ENCODE measurements around the gene SDR42E1.

The SDR42E1 gene

DNA sequence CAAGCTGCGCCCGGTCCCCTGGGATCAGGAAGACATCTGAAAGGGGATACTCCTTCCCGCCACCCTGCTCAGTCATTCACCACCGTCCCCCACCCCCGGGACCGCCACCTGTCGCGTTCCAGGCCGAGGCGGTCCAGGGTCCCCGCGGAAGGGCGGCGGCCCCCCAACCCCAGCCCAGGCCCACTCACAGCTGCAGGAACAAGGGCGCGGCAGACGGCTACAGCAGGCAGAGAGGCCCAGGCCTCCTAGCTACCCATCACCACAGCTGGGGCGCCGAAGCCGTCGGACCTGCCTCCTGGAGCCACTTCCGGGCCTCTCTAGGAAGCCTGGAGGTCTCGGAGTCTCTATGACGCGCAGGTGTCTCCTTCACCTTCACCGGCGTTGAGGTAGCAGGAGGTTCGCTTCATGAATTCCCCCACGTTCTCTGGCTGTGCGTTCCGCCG is at the start of gene SDR42E1:
SDR42E1 (minus strand) TSS at position 272 of the 443 bp plus-strand sequence. CDS start 10,612 bp downstream, outside the sequence.
- peak; percentile 70 for DNase-seq

DNA sequence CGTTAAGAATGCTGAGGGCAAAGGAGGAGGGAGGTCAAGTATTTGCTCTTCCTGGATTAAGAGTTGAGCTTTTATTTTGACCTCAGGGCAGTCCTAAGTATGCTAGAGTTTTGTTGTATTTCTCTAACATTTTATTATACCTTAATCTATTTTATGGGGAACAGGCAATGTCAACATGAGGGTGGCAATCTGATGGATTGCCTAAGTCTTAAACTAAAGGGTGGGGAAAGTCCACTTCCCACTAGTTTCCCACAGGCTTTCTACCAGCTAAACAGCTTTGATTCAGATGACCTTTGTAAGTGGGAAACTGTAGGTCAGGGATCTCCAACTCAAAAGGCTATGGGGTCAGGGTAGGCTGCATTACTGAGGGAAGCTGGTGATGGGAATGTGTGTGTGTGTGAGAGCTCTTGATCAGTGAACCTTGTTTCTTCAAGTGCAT is 48.7 kb upstream of the SDR42E1 start:
- DNase-seq: no peak

- no peak for DNase-seq
Observed at GRCh38 chr16:82059161-82059982, 48.1 kb upstream of the SDR42E1 start.

- no peak for DNase-seq
Observed at GRCh38 chr16:82056550-82056896, 45.3 kb upstream of the SDR42E1 start.

GRCh38 chr16:82055728-82056549 is 44.7 kb upstream of the SDR42E1 start:
- DNase-seq: no peak

DNA sequence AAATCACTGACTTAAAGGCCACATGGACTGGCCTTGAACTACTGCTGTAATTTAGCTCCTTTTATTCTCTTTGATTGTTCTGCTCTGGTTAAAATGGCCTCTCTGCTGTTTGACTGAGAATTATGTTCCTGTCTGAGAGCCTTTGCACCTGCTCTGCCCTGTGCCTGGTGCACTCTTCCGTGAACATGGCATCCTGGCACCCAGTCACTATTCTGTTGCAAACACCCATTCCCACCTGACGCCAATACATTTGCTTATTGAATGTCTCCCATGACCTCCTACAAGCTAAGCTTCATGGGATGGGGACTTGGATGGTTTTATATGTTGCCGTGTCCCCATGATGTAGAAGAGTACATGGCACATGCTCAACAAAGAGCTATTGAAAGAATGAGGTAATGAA is 43.8 kb upstream of the SDR42E1 start:
- no peak for DNase-seq

DNA sequence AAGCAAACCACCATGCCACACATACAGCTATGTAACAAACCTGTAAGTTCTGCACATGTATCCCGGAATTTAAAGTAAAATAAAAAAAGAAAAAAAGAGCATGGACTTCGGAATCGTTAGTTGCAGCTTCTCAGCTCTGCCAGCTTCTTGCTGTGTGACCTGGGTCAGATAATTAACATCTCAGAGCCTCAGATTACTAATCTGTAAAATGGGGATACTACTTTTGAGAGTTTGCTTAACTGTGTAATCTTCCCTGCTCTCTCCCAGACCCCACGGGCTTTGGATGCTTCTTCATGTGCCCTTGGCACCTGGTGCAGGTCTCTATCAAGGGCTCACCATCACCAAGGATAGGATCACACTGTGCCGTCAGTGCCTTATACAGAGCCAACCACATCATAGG is 40.4 kb upstream of the SDR42E1 start:
- DNase-seq: no peak

GRCh38 chr16:82050909-82051357 is 39.7 kb upstream of the SDR42E1 start:
- no peak for DNase-seq

DNA sequence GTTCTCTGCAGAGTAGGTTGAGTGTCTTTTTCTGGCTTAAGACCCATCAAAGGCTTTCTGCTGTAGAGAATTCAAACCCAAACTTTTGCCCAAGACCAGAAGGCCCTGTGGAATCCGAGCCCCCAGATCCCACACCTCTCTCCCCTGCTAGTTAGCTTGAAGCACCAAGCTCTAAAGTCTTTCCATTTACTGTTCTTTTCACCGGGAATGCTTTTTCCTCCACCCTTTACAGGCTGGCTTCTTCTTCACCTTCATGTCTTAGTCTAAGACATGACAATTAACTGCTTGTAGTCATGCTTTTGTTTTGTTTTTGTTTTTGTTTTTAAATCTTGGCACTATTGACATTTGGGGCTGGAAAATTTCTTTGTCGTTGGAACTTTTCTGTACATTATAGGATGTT is 39.2 kb upstream of the SDR42E1 start:
- no peak for DNase-seq

GRCh38 chr16:82049484-82049883 is 38.2 kb upstream of the SDR42E1 start:
- no peak for DNase-seq

GRCh38 chr16:82047787-82048186 is 36.5 kb upstream of the SDR42E1 start:
- no peak for DNase-seq

DNA sequence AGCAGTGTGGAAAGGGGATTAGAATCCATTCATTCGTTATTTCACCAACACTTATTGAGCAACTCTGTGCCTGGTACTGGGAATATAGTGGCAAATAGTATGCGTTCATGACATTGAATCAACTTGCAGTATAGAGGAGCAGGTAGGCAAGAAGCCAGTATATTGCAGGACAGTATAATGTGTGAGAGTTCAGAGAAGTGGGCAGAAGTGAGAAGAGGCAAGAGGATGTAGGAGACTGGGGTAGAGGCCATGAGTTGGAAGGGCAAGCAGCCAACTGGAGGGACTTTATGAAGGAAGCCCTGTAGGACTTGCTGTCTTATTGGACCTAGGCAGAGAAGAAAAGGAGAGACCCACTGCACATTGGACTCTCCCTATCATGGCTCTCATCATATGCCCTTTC is 36.1 kb upstream of the SDR42E1 start:
- DNase-seq: no peak

GRCh38 chr16:82046941-82047340 is 35.7 kb upstream of the SDR42E1 start:
- no peak for DNase-seq

- DNase-seq: no peak
Observed at GRCh38 chr16:82046541-82046940, 35.3 kb upstream of the SDR42E1 start.

- no peak for DNase-seq
Observed at GRCh38 chr16:82045465-82045864, 34.2 kb upstream of the SDR42E1 start.

DNA sequence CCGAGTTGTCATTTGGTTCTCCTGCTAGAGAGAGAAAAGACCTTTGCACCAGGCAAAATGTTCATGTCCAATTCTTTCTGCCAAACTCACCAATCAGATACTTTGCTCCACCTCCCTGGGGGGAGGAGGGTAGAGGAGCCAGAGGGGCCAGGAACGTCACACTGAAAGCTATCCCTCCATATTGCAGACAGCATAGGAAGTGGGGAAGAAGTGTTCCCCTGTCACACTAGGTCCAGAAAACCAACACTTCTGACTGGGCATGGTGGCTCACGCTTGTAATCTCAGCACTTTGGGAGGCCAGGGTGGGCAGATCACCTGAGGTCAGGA is 33.3 kb upstream of the SDR42E1 start:
- no peak for DNase-seq

- DNase-seq: no peak
Observed at GRCh38 chr16:82043680-82044584, 32.7 kb upstream of the SDR42E1 start.

DNA sequence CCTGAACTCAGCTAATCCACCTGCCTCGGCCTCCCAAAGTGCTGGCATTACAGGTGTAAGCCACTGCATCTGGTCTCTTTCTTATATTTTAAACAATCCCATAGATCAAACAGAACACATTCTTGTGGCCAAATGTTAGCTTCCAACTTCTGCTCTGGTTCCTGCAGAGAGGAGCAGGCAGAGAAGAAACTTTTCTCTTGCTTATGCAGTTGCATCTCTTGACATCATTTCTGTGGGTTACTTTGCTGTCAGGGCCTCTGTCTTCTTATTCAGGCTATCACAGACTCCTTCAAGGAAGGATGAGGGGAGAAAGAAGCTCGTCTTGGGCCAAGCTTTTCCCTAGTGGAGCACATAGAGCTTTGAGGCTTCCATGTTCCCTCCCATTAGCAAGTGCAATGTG is 31.6 kb upstream of the SDR42E1 start:
- no peak for DNase-seq

GRCh38 chr16:82042144-82042543 is 30.9 kb upstream of the SDR42E1 start:
- no peak for DNase-seq

DNA sequence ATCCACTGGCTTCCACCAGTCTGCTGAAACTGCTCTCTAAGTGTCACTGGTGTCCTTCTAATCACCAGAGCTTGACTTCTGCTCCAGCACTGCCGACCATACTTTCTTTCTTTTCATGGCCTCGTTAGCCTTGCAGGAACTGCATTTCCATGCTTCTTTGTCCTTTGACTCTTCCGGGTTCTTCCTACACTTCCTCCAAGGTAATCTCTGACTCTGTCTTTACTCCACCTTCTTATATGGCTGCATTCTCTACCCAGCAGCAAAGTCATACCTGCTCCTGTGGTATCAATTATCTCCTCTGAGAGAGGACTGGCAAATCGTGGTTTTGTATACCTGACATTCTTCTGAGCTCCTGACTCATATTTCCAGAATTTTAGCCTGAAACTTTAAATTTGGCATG is 30.3 kb upstream of the SDR42E1 start:
- no peak for DNase-seq

GRCh38 chr16:82040296-82040695 is 29.0 kb upstream of the SDR42E1 start:
- DNase-seq: no peak

DNA sequence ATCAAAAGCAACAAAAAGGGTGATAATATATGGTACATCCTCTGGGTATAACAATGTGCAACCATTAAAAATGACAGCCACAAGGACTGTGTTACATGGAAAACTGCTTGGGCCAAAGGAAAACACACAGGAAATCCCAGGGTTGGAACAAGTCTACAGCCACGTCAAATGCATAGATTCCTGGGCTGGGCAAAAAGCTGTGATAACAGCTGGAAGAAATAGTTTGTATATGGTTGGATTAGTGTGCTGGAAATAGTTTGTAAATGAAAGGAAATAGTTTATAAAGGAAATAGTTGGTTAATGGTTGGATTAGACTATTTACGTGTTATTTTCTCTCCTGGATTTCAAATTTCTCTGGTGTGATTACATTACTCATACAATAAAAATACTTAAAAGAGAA is 26.4 kb upstream of the SDR42E1 start:
- no peak for DNase-seq

GRCh38 chr16:82037251-82037650 is 26.0 kb upstream of the SDR42E1 start:
- no peak for DNase-seq
